ENCODE measurements around the gene TBC1D19.
"Not testable (repeated sequence)": the region's sequence is repeated elsewhere in the genome, so short reads cannot be mapped to it uniquely, and the experiment has no call there.

Gene TBC1D19, protein sequence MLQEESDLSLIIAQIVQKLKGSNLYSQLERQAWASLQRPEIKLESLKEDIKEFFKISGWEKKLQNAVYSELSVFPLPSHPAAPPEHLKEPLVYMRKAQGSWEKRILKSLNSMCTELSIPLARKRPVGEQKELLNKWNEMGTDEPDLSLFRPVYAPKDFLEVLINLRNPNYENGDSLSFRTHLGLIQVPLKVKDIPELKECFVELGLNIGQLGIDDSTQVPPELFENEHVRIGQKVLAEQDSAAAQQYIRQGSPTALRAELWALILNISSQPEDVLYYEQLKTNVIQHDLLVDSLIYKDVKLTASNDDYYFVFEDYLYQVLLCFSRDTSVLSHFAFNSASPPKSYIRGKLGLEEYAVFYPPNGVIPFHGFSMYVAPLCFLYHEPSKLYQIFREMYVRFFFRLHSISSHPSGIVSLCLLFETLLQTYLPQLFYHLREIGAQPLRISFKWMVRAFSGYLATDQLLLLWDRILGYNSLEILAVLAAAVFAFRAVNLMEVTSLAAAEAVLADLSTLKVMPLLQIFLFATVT

DNA sequence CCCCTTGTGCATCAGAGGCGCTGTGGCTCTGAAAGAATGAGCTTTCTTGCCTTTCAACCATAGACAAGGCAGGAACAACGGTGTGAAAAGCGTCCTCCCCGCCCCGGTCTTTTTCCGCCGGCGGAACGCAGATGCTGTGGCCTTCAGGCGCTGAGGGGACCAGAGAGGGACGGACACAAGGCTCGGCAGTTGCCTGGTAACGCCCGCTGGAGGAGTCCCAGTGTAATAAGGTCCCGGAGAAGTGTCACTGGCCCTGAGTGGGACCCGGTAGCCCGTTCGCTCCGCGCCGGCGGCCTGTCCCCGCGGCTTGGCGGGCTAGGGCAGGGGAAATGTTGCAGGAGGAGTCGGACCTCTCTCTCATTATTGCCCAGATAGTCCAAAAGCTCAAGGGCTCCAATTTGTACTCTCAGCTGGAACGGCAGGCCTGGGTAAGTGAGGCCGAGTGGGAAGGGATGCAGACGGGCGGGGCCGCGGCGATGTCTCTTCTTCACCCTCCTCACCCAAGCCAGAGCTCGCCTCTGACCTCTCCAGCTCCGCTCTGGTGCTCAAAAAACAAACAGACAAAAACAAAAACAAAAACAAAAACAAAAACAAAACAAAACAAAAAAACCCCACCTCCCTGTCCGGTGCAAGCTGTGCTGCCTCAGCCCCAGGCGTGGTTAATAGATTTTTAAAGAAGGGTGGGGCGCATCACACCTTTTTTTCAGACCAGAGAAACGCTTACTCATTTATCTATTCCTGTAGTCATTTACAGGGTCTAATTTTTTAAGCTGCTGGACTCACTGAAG lies at the start of gene TBC1D19:
TBC1D19 (plus strand) TSS at position 220 of the 788 bp plus-strand sequence; CDS start at position 330, 110 bp downstream.
- peak; percentile 88 for DNase-seq

DNA sequence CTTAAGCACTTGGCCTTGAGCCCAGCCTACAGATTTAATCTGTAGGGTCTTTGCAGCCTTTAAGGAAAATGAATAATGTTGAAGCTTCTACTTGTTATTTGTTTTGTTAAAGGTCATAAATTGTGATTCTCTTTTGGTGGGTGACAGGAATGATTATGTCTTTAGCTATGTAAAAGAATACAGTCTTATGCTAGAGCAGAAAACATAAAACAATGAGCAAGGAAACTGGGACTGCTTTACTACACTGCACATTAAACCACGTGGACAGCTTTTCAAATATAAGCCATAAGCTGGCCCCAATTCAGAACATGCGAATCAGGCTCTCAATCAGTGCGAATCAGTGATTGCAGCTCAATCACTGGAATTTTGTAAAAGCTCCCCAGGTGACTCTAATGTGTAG lies 40.9 kb upstream of the TBC1D19 start:
- DNase-seq: no peak

DNA sequence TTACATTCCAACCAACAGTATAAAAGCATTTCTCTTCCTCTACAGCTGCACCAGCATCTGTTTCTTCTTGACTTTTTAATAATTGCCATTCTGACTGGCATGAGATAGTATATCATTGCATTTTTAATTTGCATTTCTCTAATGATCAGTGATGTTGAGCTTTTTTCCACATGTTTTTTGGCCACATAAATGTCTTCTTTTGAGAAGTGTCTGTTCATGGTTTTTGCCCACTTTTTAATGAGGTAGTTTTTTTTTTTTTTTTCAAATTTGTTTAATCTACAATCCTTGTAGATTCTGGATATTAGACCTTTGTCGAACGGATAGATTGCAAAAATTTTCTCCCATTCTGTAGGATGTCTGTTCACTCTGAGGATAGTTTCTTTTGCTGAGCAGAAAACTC lies 39.5 kb upstream of the TBC1D19 start:
- DNase-seq: no peak

DNA sequence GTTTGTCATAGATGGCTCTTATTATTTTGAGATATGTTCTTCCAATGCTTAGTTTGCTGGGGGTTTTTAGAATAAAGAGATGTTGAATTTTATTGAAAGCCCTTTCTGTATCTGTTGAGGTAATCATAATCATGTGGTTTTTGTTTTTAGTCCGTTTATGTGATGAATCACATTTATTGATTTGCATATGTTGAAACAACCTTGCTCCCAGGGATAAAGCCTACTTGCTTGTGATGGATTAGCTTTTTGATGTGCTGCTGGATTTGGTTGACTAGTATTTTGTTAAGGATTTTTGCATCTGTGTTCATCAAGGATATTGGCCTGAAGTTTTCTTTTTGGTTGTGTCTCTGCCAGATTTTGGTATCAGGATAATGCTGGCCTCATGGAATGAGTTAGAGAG lies 35.5 kb upstream of the TBC1D19 start:
- not testable (repeated sequence) for DNase-seq

DNA sequence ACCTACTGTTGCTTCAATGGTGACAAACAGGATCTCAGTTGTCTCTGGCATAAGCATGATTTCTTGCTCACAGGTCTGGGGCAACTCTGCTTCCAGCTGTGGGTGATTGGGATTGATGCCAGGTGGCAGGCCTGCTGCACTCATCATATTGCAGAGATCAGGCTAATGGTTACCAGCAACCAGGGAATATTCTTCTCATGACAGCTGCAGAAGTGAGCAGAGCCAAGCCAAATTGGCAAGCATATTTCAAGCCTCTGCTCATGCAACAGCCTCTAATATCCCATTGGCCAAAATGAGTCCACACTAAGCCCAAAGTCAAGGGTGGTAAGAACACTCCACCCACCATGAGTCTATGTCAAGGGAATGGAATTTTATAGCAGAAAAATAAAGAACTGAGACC lies 26.7 kb upstream of the TBC1D19 start:
- DNase-seq: no peak

DNA sequence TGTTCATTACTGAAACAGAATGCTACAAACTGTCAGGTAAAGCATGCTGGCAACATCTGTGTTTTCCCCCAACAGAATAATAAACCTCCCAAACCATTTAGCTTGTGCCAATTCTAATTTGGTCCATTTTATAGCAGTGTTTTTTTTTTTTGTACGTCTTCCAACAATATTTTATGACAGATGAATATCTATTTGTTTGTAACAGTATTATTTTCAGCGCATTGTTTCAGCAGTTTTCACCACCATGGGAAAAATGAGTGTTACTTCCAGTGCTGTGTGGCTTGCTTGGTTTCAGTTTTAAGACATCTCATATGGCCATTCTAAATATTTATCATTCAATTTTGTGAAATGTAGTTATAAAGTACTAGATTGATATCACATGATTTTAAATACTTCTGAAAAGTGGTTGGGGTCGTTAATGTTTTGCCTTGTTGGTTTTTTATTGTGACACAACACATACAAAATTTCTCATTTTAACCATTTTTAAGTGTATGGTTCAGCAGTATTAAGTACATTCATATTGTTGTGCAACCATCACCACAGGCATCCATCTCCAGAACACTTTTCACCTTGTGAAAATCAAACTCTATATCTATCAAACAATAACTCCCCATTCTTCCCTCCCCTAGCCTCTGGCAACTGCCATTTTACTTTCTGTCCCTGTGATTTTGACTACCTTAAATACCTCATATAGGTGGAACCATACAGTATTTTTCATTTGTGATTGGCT lies 25.6 kb upstream of the TBC1D19 start:
- DNase-seq: no peak

DNA sequence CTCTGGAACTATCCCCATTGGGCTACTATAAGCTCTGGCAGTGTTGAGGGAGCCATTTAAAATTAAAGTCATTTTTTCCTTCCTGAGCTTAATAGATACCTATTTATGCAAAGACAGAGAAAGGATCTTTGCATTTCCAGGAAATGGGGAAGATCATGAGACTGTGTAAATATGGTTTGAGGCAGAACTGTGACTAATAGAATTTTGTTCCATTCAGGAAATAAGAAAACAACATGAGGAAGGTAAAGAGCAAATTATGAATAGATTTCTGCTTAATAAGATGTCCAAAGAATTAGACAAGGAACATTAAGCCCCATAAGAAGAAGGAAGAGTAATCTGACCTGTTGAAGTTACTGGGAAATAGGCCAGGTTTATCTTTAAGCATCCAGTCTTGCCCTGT lies 17.8 kb upstream of the TBC1D19 start:
- DNase-seq: no peak

DNA sequence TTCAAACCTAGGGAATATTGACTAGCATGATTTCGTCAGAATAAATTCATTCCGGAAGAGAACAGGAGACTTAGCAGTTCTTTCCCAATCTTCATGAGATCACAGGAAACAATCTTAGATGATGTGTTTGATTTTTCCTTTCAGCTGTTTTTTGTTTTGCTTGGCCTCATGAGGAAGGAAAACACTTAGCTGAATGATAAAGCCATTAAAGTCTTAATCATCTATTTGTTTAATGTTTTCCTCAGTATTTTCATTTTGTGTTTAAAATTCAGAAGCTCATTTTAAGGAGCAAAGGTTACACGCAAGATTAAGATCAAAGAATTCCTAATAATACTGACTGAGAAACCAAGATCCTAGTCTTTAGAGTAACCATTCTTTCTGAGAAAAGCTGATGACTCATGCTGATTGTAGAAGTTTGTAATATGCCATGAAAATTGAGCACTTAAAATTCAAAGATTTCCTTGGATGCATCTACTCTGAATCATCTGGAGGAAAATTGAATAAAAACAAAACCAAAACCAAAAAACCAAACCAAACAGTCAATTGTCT lies 15.4 kb upstream of the TBC1D19 start:
- no peak for DNase-seq

DNA sequence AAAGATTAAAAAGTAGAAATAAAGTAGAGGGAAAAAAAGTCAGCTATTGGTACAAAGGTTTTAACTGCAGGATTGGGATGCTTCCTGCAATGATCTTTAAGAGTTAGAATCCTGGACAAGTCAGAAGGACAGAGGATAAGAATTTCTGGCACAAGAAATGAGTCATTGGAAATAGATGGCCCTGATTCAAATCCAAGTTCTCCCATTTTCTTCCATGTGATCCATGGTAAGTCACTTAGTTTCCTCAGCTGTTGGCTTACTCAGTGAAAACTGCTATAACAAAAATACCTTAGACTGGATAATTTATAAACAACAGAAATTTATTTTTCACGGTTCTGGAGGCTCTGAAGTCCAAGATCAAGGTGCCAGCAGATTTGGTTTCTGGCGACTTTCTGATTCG lies 13.3 kb upstream of the TBC1D19 start:
- DNase-seq: no peak

DNA sequence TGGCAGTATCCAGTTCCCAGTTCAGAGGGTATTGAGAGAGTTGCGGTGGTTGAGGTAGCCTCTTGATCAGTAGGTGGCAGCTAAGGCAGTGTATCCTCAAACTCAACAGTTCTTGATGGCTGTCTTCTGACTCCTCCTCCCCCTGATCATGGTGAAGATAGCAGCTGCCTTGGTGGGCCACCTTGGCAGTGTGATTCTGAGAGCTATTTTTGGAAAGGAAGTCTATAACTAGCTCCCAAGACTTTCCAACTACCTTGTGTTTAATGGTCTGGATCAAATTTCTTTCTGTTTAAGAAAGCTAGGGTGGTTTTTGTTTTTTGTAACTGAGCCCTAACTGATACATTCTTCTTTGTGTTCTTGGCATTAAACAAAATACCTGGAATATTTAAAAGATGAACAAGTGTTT lies 10.5 kb upstream of the TBC1D19 start:
- no peak for DNase-seq

DNA sequence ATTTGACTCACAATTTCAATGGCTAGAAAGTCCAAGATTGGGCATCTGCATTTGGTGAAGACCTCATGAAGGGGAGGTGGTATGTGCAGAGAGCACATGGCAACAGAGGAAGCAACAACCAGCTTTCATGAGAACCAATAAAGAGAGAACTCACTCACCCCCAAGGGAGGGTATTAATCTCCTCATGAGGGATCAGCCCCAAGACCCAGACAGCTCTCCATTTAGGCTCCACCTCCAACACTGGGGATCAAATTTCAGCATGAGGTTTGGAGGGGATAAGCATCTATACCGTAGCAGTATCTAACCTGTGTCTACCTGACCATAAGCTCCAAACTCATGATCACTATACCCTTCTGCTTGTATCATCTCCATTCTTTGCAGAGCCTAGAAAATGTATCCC lies 9.3 kb upstream of the TBC1D19 start:
- no peak for DNase-seq

DNA sequence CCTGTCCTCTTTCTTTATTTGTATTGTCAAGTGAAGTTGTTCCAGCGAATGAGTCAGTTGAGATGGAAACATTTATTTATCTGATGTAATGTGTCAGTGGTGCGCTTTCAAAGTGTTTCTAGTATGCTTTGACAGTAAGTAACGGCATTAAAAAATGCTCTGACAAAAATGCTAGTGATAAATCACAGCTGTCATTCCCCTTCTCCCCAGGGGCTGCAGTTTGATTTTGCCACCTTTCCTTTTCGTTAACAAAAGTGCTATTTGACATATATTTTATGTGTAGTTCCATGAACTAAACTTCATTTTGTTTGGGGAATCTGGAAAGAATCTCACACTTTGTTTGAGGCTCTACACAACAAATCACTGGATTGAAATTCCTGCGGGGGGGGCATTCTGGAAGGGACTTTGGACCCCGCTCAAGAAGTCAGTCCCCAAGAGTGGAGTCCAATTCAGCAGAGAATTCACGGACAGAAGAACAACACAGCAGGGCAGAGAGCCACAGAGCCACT lies 7.6 kb upstream of the TBC1D19 start:
- no peak for DNase-seq

DNA sequence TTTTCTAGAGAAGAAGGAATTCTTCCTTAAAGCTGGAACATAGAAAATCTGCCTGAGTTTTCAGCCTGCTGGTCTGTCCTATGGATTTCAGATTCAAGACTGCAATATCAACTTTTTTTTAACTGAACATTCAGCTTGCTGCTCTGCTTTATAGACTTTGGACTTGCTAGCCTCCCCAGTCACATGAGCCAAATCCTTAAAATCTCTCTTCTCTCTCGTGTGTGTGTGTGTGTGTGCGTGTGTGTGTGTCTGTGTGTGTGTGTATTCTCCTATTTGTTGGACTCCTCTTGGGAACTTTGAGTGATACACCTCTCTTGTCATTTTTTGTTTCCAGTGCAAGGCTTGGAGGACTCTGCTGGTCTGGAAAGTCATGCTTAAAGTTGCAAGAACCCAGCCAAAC lies 6.8 kb upstream of the TBC1D19 start:
- no peak for DNase-seq

DNA sequence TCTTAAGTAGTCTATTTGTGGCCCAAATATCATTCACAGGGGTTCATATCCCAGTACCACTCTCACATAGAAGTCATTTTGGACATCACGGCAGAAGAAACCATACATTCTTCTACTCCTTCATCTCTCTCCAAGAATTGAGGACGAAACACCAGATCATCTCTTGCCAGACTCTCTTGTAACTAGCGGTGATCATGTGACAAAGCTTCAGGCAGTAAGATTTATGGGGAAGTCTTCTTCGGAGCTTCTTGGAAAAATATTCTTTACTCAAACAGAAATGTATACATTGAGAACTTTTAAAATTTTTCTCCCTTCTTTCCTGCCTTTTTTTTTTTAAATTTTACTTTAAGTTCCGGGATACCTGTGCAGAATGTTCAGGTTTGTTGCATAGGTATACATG lies 4.7 kb upstream of the TBC1D19 start:
- DNase-seq: no peak

DNA sequence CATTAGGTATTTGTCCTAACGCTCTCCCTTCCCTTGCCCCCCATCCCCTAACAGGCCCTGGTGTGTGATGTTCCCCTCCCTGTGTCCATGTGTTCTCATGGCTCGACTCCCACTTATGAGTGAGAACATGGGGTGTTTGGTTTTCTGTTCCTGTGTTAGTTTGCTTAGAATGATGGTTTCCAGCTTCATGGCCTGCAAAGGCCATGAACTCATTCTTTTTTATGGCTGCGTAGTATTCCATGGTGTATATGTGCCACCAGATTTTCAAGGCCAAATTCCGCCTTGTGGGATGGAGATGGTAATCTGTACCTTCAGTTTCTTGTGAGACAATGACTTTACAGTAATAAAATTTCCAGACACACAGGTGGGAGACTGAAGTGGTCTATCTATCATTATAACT lies 2.5 kb upstream of the TBC1D19 start:
- not testable (repeated sequence) for DNase-seq

DNA sequence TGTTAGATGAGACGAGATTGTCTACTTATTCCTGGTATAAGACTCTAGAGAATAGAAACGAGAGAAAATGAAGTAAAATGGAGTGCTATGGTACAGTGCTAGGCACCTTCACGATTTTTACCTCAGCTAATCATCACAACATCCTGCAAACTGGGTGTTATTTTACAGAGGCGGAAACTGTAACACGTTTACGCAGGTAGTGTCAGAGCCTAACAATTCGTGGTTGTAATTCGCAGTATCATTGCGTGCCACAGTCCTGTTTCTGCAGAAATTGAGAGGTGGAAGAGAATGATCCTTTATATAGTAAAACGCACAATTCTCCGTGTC lies 383 bp upstream of the TBC1D19 start:
- DNase-seq: no peak

DNA sequence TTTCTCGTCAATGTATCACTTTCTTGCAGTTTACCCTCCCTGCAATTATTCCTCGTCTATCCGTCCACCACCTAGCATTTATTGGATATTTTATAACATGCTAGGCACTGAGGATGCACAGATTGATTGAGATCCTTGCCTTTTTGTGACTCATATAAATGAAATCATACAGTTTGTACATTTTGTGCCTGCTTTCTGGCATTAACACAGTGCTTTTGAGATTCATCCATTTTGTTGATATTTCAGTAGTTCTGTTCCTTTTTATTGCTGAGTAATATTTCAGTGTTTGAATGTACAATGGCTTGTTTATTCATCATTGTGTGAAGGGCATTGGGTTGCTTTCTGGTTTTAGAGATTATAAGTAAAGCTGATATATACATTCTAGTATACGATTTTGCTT lies 841 bp downstream of the TBC1D19 start:
- no peak for DNase-seq

DNA sequence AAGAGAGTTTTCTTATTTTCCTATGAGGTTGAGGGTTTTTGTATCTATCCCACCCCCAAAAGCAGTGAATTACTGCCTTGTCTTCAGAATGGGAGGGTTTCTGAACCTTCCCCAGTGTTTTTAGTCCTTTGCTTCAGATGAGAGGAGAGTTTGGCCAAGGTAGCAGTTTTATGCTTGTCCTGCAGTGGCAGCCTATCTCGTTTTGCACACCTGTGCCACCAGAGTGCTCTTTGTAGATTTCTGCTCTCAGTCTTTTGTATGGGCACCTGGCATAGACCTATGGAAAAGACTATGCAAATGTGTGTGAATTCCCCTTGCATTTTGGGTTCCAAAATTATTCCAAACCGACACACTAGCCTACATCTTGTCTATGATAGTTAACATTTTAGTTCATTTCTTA lies 5.8 kb downstream of the TBC1D19 start:
- no peak for DNase-seq

DNA sequence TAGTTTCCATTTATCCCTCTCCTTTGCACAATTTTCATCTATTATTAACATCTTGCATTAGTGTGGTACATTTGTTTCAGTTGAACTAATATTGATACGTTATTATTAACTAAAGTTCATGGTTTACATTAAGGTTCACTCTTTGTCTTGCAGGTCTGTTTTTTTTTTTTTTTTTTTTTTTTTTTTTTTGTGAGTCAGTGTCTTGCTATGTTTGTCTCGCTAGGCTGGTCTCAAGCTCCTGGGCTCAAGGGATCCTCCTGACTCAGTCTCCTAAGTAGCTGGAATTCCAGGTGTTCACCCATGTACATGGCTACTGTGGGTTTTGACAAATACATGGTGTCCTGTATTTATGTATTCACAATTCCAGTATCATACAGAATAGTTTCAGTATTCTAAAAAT lies 6.8 kb downstream of the TBC1D19 start:
- no peak for DNase-seq

DNA sequence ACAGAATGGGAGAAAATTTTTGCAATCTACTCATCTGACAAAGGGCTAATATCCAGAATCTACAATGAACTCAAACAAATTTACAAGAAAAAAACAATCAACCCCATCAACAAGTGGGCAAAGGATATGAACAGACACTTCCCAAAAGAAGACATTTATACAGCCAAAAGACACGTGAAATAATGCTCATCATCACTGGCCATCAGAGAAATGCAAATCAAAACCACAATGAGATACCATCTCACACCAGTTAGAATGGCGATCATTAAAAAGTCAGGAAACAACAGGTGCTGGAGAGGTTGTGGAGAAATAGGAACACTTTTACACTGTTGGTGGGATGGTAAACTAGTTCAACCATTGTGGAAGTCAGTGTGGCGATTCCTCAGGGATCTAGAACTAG lies 9.7 kb downstream of the TBC1D19 start:
- DNase-seq: not testable (repeated sequence)

DNA sequence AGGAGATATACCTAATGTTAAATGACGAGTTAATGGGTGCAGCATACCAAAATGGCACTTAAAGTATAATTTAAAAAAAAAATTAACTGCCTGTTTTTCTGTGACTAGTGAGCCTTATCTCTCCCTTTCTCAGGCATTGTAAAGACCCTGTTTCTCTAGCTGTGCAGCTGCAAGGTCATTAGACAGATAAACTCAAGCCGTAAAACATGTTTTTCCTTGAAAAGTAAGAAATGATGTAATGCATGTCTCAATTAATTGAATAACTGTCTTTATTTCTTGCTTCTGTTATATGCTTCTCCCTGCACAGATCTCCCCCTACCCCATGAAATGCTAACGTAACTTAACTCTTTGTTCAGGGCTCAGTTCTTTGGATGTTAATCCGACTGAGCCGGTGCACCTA lies 10.5 kb downstream of the TBC1D19 start:
- DNase-seq: no peak

DNA sequence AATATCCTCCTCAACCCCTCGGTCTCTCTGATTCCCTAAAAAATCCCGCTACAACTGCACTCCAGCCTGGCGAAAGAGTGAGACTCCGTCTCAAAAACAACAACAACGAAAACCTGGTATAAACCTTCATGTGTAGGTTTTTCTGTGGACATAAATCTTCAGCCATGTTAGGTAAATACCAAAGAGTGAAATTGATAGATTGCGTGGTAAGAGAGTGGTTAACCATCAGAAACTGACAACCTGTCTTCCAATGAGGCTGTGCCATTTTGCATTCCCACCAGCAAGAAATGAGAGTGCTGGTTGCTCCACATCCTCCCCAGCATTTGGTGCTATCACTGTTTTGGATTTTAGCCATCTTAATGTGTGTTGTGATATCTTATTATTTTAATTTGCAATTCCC lies 10.9 kb downstream of the TBC1D19 start:
- no peak for DNase-seq

DNA sequence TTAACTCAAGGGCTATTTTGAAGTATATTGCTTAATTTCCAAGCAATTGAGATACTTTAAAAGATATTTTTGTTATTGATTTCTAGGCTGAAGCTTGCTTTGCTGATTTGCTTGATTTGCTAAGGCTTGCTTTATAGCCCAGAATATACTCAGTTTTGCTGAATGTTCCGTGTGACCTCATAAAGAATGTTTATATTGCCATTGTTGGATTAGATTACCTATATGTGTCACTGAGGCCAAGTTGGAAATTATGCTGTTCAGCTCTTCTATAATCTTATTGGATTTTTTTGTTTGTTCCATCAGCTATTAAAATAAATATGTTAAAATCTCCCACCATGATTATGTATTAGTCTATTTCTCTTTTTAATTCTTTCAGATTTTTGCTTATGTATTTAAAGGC lies 13.0 kb downstream of the TBC1D19 start:
- DNase-seq: no peak

Data from CD4-positive, alpha-beta T cell treated with Interleukin-15 for 1 hour (primary cell).